ENCODE data around the gene LRIT3.
"Not testable (repeated sequence)": the region's sequence is repeated elsewhere in the genome, so short reads cannot be mapped to it uniquely, and the experiment has no call there.

Gene LRIT3

GRCh38 chr4:109859426-109860300 lies 11.8 kb downstream of the LRIT3 start:
- not testable (repeated sequence) for DNase-seq (ENCODE audit: low read depth)

GRCh38 chr4:109861271-109861670 lies 13.4 kb downstream of the LRIT3 start:
- DNase-seq (ENCODE audit: low read depth) = no peak

- DNase-seq (ENCODE audit: low read depth) = no peak
Observed at GRCh38 chr4:109861916-109862511, 14.1 kb downstream of the LRIT3 start.

GRCh38 chr4:109864134-109864533 lies 16.2 kb downstream of the LRIT3 start:
- DNase-seq (ENCODE audit: low read depth) = no peak

- no peak for DNase-seq (ENCODE audit: low read depth)
Observed at GRCh38 chr4:109870061-109870460, 22.2 kb downstream of the LRIT3 start.

- DNase-seq (ENCODE audit: low read depth) = no peak
Observed at GRCh38 chr4:109872065-109872464, 24.2 kb downstream of the LRIT3 start.

GRCh38 chr4:109872950-109873656 lies 25.2 kb downstream of the LRIT3 start:
- no peak for DNase-seq (ENCODE audit: low read depth)

GRCh38 chr4:109873791-109874514 lies 26.0 kb downstream of the LRIT3 start:
- DNase-seq (ENCODE audit: low read depth) = no peak

- no peak for DNase-seq (ENCODE audit: low read depth)
Observed at GRCh38 chr4:109875106-109875505, 27.2 kb downstream of the LRIT3 start.

GRCh38 chr4:109875553-109875952 lies 27.6 kb downstream of the LRIT3 start:
- not testable (repeated sequence) for DNase-seq (ENCODE audit: low read depth)

- DNase-seq (ENCODE audit: low read depth) = no peak
Observed at GRCh38 chr4:109876634-109877265, 28.8 kb downstream of the LRIT3 start.

GRCh38 chr4:109877400-109877799 lies 29.5 kb downstream of the LRIT3 start:
- DNase-seq (ENCODE audit: low read depth) = no peak

- DNase-seq (ENCODE audit: low read depth) = no peak
Observed at GRCh38 chr4:109878355-109878754, 30.4 kb downstream of the LRIT3 start.

GRCh38 chr4:109879081-109879480 lies 31.2 kb downstream of the LRIT3 start:
- DNase-seq (ENCODE audit: low read depth) = no peak

- DNase-seq (ENCODE audit: low read depth) = no peak
Observed at GRCh38 chr4:109879636-109880314, 31.9 kb downstream of the LRIT3 start.

GRCh38 chr4:109886303-109886702 lies 38.4 kb downstream of the LRIT3 start:
- no peak for DNase-seq (ENCODE audit: low read depth)

- DNase-seq (ENCODE audit: low read depth) = no peak
Observed at GRCh38 chr4:109887071-109887470, 39.2 kb downstream of the LRIT3 start.

- no peak for DNase-seq (ENCODE audit: low read depth)
Observed at GRCh38 chr4:109890076-109890475, 42.2 kb downstream of the LRIT3 start.

GRCh38 chr4:109902559-109903251 lies 54.8 kb downstream of the LRIT3 start:
- no peak for DNase-seq (ENCODE audit: low read depth)

GRCh38 chr4:109908731-109909130 lies 60.8 kb downstream of the LRIT3 start:
- DNase-seq (ENCODE audit: low read depth) = no peak

GRCh38 chr4:109910256-109910655 lies 62.3 kb downstream of the LRIT3 start:
- no peak for DNase-seq (ENCODE audit: low read depth)

Measured in stimulated activated CD4-positive, alpha-beta T cell treated with anti-CD3 and anti-CD28 coated beads, Interleukin-2, amount 100 ng/mL, for 4 hours (primary cell).